Mammary epithelial cell (primary cell): ENCODE data around the gene GPR146.

Source experiments
- EZH2 ChIP-seq: IDR thresholded peaks from 2 replicates; pipeline ENCODE4 v1.6.1; 2012; ENCODE audit warnings: low read length, inconsistent platforms, borderline replicate concordance
- TF ChIP-seq, protein P1 (sequence below), 2 donors: IDR thresholded peaks in 1 of 2; conservative IDR thresholded peaks in 1 of 2; 2 replicates each; pipeline ENCODE4 v1.5.1; 2011 to 2012; ENCODE audit warnings: inconsistent platforms in 2 of 2, low read length in 2 of 2, mild to moderate bottlenecking in 2 of 2, control low read depth in 1 of 2, low read depth in 1 of 2; ENCODE audit not compliant: insufficient read depth in 1 of 2; ENCODE audit errors: extremely low read depth in 1 of 2

GRCh38 chr7:1068013-1068412 is 23.7 kb downstream of the GPR146 start:
- TF ChIP-seq, protein P1, sequence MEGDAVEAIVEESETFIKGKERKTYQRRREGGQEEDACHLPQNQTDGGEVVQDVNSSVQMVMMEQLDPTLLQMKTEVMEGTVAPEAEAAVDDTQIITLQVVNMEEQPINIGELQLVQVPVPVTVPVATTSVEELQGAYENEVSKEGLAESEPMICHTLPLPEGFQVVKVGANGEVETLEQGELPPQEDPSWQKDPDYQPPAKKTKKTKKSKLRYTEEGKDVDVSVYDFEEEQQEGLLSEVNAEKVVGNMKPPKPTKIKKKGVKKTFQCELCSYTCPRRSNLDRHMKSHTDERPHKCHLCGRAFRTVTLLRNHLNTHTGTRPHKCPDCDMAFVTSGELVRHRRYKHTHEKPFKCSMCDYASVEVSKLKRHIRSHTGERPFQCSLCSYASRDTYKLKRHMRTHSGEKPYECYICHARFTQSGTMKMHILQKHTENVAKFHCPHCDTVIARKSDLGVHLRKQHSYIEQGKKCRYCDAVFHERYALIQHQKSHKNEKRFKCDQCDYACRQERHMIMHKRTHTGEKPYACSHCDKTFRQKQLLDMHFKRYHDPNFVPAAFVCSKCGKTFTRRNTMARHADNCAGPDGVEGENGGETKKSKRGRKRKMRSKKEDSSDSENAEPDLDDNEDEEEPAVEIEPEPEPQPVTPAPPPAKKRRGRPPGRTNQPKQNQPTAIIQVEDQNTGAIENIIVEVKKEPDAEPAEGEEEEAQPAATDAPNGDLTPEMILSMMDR (conservative IDR thresholded peaks at IDR 0.05 in 1 of 2, IDR thresholded peaks at IDR 0.05 in 1 of 2; ENCODE audit: extremely low read depth in 1 of 2, insufficient read depth in 1 of 2, low read depth in 1 of 2, low read length in 2 of 2): no peak
- no peak for TF ChIP-seq EZH2
